Stimulated activated CD4-positive, alpha-beta T cell treated with anti-CD3 and anti-CD28 coated beads, Interleukin-2, amount 100 ng/mL, for 48 hours (primary cell): ENCODE results near the gene FRMD4A.

Experiments used
- DNase-seq, 2 donors: peaks; one replicate each; pipeline ENCODE4 v3.0.0-alpha.2; 2020

Gene FRMD4A

DNA sequence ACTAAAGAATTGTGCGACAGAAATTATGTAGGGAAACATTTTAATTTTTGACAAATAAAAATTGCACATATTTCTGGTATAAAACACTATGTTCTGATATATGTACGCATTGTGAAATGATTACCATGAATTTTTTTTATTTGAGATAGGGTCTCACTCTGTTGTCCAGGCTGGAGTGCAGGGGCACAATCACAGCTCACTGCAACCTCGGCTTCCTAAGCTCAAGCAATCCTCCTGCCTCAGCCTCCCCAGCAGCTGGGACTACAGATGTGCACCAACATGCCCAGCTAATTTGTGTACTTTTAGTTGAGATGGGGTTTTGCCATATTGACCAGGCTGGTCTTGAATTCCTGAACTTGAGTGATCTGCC lies 149.2 kb downstream of the FRMD4A start:
- DNase-seq: no peak

DNA sequence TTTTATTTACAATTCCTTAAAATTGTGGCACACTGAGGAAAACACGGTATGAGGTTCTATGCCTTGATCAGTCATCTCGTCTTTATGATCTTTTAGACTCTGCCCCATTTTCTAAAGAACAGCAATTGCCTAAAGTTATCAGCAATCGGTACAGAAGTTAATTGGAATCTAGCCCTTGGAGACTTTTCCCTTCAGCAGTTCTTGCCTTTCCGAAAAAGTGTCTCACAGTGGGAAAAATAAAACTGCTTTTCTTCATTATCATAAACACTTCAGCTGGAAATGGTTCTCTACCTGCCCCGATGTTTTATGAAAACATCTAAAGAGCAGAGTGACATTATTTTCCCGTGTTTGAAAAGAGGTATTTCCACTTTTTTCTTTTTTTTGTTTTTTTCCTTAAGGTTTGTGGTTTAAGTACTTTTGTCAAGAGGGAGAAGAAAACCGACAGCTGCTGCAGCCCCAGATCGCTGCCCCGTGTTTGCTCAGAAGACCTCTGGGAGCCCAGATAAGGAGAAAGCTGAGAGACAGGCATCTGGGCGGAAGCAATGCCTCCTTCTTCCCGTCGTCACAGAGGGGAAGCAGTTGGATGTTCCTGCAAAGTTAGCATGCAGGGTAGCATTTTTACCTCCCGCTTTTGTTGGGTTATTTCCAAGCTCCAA lies 149.7 kb downstream of the FRMD4A start:
- no peak for DNase-seq

DNA sequence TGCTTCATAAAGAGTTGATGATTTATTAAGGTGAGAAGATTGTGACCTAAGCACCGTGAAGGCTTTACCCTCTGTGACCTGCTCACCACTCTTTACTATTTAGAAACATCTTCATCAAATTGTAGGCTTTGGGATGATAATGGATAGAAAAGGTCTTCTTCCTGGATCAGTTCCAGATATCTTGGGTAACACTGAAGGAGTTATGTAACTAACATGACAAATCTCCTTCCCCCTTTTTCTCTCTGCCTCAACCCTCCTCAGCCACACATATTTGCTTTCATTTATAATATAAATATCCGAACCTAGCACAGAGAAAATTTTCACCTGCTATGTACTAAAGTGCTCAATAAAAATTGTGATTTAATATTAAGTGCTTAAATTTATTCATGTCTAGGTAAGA lies 151.5 kb downstream of the FRMD4A start:
- DNase-seq: no peak

DNA sequence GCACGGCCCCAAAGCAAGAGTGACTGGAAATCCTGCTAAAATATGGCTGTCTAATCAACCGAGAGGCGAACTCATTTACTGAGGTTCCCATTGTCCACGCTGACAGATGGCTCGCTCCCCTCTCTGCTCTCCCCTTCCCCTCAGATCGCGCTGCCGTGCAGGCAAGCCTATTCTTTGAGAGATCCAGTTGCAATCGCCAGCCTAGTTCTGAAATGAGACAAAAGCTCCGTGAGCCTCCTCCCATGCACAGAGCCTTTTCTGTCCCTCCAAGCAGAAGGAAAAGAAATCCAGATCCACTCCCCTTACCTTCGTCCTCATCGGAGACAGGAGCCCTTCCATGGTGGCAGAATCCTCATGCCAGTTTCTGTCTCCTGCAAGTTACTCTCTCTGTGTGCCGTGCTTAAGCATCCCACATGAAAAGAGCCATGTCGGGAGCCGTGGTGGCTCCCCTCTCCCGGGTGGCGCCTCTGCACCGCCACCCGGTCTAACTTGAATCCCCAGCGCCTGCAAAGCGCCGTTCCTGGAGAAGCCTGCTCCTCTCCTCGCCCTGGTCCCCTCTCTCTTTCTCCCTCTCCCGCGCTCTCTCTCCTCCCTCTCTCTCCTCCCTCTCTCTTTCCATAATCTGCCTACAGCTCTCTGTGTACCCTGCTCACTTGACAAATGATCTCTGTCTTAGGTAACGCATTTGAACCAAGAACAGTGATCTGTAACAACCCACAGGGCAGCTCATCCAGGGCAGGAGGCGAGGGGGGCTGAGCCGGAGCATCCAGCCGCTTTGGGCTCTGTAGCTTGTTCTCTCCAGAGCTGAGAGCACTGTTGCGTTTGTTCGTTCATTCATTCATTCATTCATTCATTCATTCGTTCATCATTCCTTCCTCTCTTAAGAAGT lies 156.8 kb downstream of the FRMD4A start:
- no peak for DNase-seq

DNA sequence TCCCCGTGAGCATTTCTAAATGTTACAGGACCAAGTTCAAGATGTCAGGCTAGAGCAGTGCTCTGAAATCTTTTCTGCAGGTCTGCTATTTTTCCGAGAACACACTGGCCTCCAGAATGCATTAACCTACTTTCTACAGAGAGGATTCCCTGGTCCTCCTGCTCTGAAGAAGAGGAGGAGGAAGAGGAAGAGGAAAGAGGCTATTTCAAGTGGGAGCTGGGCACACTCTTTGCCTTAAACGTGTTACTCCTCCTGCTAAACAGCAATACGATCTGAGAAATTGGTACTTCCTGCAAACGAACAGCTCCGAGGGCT lies 157.4 kb downstream of the FRMD4A start:
- DNase-seq: no peak

DNA sequence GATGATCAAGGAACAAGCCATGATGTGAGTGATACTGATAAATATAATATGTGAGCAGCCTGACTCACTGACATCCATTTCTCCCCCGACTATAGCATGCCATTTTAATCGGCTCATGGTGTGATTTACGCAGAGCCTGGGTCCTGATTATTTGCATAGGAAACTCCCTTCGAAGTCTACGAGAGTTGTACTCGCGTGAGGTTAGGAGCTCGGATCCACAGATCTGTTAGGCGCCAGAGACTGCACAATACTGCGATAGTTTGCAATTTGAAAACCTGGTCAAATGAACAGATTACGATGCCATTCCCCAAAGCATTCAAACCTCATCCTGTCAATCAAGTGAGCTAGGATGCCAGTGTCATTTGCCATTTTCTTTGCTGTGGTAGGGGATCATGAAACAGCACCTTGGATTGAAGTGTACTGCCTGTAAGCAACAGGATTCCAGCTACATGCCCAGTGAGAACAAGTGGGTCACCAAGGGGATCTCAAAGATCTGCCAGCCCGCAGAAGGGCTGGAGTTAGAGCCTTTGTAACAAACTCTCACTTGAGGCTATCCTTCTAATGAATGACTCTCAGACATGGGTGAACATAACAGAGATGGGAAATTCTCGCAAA lies 158.3 kb downstream of the FRMD4A start:
- DNase-seq: no peak

DNA sequence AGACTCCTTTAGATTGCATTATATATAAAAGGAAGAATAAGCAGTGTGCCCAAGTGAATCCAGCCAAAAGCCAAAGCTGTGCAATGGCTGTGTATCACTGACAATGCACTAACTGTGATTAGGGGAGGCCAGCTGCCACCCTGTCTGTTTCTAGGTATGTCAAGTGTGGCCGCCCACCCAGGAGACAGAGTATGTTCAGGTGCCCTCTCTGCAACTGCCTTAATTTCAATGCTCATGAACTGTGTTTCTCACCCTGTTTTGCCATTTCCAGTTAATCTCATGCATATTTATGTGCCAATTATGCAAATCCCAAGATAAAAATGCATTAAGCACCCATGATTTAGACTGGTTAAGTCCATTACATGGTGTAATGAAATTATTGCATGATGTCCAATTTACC lies 159.4 kb downstream of the FRMD4A start:
- no peak for DNase-seq

DNA sequence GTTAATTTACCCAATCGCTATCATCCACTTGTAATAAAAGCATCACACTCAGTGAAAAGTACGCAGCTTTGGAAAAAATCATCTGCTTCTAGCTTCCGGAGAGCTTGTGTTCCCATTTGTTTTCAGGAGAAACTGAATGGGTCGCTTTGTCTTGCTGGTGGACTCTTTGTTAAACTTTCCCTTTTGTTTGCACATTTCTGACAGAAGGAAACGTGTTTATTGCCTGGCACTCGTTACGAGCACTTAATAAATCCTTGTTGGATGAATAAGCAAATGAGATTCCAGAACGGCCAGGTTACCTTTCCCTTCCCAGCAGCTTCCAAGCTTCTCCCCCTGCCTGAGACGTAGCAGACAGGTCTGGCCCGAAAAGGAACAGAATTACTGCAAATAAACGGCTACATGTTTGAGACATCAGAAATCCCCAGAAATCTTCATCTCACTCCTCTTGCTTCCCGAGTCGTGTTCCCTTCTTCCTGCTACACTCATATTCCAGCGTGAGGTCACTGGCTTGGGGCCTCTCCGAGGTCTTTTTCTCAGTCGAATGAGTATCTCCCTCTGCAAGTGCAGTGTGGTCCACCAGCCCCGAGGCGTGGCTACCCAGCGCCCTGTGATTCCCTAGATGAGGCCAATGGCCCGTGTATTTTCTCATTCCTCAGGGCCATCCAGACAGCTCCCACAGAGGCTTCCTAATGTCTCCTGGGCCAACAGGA lies 167.2 kb downstream of the FRMD4A start:
- DNase-seq: no peak

DNA sequence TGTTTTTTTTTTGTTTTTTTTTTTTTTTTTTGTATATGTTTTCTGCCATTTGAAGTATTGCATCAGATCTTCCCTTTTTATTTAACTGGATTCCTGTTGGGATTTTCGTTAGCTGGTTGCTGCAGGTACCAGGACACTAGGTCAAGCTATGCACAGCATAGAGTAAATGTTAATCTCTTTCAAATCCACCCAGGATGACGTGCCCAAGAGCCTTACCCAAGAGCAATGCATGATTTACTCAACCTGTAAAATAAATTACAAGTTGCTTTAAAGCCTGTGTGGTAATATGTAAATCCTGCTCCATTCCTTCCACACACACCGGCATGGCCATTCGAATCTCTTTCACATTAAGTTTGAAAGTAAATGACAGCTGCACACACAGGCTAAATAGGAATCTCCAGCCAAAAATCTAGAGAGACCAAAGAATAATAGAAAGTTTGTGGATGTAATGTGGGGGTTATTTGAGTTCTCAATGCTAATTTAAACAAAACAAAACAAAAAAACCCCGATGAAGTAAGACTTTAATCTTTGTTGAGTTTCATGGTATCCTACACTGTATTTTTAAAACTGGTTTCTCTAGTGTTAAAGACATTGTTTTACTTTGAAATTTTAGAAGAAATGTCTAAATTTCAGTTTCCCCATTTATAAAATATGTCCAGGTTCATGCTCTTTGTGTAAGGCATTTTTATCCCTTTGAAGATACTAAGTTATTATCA lies 167.9 kb downstream of the FRMD4A start:
- DNase-seq: no peak

DNA sequence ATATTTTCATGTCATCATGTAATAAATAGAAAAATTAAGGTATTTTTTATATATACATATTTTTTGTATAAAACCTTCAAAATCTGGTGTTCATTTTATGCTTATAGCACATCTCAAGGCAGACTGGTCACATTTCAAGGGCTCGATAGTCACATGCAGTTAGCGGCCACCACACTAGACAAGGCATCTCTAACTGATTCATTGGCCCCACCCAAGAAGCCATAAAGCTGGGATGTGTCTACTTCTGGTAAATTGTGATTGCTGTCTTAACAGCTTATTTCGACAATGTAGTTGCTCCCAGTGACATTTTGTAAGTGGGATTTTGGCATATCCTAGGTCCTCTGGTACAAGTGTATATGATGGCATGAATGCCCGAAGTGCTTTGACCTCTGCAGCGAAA lies 168.7 kb downstream of the FRMD4A start:
- no peak for DNase-seq

DNA sequence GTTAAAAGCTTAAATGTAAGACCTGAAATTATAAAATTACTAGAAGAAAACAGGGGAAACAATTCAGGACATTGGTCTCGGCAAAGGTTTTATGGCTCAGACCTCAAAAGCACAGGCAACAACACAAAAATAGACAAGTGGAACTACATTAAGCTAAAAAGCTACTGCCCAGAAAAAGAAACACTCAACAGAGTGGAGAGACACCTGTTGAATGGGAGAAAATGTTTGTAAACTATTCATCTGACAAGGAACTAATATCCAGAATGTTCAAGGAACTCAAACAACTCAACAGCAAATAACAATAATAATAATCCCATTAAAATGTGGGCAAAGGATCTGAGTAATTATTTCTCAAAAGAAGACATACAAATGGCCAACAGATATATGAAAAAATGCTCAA lies 170.4 kb downstream of the FRMD4A start:
- no peak for DNase-seq

DNA sequence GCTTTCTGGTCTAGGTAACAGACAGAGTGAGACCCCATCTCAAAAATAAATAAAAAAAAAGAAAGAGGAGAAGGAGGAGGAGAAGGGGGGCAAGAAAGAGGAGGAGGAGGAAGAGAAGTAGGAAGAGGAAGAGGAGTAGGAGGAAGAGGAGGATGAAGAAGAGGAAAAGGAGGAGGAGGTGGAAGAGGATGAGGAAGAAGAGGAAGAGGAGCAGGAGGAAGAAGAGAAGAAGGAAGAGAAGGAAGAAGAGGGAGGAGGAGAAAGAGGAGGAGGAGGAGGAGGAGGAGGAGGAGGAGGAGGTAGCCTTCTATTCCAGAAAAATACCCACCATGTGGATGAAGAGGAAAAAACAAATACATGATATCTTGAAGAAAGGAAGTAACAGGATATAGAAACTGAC lies 172.1 kb downstream of the FRMD4A start:
- DNase-seq: no peak

DNA sequence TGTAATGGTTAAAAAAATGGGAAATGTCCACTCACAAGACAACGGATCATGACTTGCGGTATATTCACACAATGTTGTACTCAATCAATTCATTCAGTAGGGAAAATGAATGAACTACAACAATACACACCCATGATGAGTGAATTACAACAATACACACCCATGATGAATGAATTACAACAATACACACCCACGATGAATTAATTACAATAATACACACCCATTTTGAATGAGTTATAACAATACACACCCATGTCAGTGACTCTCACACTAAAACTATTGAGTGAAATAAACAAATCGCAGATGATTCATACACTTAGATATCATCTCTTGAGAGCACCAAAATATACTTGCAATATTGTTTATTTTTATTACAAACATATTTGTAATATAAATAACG lies 174.6 kb downstream of the FRMD4A start:
- no peak for DNase-seq

DNA sequence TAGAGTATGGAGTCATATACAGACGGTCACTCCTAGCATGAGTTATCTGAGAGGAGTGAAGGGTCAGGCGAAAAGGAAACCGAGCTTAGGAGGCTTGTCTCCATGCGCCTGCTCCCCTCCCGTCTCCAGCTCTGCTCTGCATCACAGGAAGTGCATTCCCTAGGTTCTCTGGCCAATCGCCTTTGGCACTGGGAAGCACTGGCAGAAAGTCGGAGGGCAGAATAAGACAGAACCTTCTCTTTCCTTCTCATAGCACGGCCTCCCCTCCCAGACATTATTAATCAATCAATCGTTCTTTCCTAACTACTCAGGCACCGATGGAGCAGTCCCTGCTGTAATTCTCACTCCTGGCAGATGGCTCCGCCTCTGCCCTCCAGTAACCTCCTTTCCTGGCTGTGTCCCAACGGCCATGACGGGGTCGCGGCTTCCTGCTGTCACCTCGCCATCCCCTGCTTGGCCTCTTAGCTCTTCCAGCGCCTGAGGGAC lies 177.1 kb downstream of the FRMD4A start:
- no peak for DNase-seq

DNA sequence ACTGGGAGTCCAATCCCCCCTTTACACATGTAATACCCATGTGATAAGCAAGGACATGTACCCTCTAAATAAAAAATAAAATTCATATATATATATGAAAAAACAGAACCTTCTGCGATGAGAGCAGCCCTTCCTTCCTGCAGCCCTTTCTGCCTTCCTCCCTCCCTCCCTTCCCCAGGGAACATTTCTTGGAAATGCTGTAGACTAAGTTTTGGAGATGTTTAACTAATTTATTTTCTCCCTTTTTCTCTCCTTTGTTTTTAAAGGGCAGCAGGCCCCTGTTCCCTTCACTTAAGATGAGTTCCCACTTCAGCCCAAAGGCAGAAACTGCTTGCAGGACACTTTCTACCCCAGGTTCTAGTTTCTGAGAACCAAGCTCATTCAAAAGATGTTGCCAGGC lies 179.2 kb downstream of the FRMD4A start:
- DNase-seq: no peak

DNA sequence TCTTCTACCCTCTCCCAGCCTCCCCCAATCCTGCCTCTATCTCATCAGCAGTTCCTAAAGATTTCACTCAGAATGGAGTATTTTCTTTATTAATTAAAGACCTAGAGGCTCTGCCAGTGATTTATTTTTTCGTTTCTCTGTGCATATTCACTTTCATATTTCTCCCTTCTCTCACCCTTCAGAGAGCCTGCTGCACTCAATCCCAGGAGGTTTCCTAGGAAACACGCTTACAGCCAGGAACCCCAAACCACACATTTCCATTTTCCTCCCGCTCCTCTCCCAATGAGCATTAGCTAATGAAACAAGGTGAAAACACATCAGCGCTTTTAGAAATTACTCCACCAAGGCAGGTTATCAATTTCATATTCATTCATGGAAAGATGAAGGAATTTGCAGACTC lies 180.2 kb downstream of the FRMD4A start:
- no peak for DNase-seq

DNA sequence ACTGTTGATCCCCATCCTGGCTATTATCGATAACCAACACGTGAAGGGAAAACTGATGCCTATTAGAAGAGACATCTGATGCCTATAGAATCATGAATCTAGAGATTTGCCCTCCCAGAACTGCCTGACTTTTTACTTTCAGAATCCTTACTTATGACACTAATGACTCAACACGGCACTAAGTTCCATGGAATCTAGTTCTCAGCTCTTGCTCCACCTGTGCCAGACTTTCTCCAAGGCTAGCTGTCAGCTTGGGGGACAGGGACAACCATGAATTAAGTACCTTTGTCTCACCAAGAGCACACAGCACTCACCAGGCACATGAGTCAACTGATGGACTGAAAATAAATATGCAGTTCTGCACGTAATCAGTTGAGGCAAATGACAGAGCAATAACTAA lies 184.2 kb downstream of the FRMD4A start:
- DNase-seq: no peak

DNA sequence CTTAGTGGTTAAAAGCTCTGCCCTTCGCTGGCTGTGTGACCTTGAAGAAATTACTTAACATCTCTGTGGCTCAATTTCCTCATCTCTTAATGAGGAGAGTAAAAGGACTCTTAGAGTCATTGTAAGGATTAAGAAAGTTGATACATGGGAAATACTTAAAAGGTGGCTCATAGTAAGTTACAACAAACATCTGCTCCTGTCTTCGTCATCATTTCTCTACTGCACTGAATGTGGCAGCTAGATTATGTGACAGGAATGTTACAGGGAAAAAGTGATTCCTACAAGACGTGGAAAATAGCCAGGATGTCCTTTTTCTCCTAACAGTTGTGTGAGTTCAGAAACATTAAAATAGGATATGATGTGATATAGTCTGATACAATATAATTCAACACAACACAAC lies 184.7 kb downstream of the FRMD4A start:
- DNase-seq: no peak

DNA sequence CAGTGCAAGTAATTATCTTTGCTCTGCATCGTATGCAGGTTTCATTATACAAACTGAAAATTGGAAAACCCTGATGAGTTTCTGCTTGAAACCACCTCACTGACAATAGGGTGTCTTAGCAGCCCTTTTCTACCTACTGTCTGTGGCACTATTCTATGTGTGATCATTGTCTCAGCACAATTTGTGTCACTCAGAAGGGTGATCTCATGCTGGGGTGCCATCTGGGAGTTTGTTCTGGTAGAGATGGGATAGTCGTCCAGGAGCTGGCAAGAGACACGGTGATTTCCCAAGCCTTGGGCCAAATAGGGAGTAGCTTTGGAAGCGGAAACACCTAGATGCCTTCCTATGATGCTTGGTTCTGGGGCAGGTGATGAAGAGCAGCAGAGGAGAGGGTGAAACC lies 186.3 kb downstream of the FRMD4A start:
- DNase-seq: no peak

DNA sequence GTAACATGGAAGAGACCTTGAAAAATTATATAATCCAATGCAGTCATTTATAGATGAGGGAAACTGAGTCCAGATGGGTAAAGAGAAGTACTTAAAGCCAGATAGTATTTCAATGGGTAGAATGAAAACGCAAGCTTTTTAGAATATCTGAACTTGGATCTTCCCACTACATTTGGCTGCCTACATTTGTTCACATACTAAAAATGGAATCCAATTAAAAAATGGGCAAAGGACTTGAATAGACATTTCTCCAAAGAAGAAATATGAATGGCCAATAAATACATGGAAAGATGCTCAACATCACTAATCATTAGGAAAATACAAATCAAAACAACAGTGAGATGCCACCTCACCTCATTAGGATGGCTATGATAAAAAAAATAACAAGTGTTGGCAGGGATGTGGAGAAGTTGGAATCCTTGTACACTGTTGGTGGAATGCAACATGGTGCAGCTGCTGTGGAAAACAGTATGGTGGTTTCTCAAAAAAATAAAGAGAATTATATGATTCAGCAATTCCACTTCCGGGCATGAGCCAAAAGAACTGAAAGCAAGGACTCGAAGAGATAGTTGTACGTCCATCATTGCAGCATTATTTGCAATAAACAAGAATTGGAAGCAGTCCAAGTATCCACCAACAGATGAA lies 188.0 kb downstream of the FRMD4A start:
- no peak for DNase-seq

DNA sequence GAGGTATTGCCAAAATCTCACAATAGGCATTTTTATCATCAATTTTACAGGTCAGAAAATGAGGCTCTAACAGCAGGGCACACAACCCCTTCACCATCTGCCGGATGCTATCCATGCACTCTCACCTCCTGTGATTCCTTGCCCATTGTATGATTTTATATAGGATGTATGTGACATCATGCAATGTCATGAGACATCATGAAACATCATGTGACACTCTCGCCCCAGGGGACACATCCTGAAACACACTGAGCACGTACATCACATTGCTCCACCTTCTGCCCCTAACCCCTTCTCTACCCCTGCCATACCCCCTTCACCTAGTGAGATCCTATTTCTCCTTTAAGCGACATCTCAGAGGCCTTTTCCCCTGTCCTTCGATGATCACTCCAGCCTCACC lies 189.4 kb downstream of the FRMD4A start:
- DNase-seq: no peak

DNA sequence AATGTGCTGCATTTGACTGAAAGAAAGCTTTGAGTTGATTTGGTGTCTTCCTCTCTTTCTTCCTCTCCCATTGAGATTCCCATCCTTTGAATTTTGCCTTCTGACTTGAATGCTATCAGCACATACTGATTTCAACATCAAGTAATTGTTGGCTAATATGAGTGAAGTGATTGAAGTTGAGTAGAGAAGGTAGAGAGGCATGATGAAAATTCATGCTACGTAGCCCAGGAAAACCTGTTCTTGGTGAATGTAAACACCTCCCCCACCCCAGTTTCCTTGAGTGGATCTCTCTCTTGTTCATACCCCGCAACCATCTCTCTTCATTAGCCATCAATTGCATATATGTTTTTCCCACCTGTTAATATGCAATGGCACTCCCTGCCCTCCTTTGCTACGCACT lies 193.3 kb downstream of the FRMD4A start:
- DNase-seq: no peak
